GM12864 (cell line): ENCODE data around the gene OTUD7B.
A peak's percentile ranks its signal among the peaks of the same experiment; 100 is the strongest.

Experiments
- DNase-seq: peaks from one replicate; pipeline ENCODE4 v3.0.0-alpha.2; 2011; ENCODE audit warnings: low read depth
- H3K4me3 ChIP-seq: 2 replicates; pipeline ENCODE4 v1.5.1; 2011; ENCODE audit warnings: mild to moderate bottlenecking, low read depth, low read length, control low read depth
- TF ChIP-seq, protein P1 (sequence below): IDR thresholded peaks from 2 replicates; pipeline ENCODE4 v1.5.1; 2011; ENCODE audit warnings: low read depth, mild to moderate bottlenecking, moderate library complexity, low read length, control low read depth, inconsistent platforms; ENCODE audit errors: missing control alignments

OTUD7B gene

DNA sequence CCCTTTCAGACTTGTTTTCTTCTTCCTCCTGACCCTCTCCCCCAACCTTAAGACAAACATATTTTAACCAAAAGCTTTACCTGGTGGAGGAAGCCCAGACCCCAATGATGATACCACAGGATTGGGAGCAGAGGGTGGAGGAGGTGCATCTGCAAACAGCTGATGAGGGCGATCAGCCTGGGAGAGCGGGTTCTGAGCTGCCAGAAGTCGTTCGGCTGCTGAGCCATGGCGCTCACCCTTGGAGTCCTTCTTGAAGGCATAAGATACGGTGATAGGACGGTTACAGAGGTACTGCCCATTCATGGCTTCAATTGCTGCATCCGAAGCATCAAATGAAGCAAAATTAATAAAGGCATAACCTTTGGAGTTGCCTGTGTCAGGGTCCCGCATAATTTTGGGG, 84.2 kb downstream of the OTUD7B start:
- no peak for DNase-seq
- TF ChIP-seq, protein P1, sequence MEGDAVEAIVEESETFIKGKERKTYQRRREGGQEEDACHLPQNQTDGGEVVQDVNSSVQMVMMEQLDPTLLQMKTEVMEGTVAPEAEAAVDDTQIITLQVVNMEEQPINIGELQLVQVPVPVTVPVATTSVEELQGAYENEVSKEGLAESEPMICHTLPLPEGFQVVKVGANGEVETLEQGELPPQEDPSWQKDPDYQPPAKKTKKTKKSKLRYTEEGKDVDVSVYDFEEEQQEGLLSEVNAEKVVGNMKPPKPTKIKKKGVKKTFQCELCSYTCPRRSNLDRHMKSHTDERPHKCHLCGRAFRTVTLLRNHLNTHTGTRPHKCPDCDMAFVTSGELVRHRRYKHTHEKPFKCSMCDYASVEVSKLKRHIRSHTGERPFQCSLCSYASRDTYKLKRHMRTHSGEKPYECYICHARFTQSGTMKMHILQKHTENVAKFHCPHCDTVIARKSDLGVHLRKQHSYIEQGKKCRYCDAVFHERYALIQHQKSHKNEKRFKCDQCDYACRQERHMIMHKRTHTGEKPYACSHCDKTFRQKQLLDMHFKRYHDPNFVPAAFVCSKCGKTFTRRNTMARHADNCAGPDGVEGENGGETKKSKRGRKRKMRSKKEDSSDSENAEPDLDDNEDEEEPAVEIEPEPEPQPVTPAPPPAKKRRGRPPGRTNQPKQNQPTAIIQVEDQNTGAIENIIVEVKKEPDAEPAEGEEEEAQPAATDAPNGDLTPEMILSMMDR: no peak
- H3K4me3 ChIP-seq: peak overlapping the region; percentile 88

DNA sequence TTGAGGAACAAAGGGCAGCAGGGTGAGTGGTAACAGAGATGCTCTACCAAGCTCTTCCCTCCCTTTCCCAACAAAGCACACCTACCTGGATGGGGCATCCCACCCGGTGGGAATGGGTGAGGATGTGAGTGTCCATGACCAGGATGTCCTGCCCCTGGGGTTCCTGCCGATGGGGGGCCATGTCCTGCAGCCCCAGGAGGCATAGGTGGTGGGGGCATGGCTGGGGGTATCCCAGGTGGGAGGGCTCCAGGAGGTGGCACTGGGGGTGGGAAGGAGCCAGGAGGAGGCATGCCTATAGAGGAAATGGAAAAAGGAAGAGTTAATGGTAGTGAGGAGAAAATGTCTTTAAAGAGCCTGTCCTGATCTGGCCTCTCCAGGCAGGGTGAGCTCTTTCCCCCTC, 84.8 kb downstream of the OTUD7B start:
- TF ChIP-seq, protein P1: no peak
- no peak overlapping the region for H3K4me3 ChIP-seq

DNA sequence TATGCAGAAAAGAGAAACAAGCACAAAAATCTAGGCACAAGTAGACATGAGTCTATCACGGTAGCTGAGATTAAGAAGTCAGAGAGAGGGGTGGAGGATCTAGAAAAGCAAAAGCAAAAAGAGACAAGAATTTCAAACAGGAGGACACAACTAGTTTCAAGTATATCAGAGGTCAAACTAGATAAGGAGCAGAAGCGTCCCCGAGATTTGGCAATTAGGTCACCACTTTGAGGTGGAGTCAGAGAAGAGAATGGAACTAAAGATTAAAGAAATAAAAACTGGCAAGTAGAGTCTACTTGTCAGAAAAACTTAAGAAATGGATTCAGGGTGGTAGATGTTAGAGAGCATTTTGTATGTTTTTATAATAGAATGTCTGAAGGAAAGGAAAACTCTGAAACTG, 85.2 kb downstream of the OTUD7B start:
- TF ChIP-seq, protein P1: no peak
- H3K4me3 ChIP-seq: no peak overlapping the region
- DNase-seq: no peak

More for the DNA sequence above, 84.8 kb downstream of the OTUD7B start:
- DNase-seq: no peak

DNA sequence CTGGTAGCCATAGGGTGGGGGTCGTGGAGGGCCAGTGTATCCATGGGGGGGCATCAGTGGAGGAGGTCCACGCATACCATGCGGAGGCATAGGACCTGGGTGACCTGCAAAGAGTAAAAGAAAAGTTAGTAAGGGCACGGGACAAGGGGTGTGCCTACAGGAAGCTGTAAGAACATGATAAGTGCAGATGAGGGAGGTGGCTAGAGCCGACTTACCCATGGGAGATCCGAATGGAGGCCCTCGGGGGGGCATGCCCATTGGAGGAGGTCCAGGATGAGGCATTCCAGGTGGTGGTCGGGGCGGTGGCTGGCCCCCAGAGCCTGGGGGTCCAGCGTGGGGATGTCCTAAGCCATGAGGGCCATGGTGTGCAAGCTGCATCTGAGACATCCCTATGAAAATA, 86.9 kb downstream of the OTUD7B start:
- no peak overlapping the region for H3K4me3 ChIP-seq
- DNase-seq: no peak
- TF ChIP-seq, protein P1: no peak

DNA sequence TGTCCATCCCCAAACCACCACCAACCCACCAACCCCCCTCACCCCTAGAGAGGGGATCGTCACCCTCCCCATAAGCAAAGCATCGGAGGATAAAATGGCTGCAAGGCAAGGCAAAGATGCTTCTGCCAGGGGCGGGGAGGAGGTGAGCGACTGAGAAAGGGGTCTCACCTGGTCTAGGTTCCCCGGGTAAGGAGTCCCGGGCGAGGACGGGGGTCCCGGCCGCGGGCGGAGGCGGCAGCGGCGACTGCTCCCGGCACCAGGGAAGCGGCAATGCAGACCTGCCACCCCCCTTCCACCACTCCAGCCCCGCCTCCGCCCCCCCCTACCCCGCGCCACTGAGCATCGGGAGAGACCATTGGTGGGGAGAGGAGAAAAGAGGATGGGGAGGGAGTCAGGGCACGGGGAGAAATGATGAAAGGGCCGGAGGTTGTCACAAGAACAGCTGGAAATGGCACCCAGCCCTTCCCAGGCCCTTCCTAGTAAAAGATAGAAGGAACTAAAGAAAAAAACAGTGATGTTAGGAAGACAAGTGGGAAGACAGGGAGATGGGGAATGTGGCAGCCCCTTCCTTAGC, 92.9 kb downstream of the OTUD7B start, which contains the start of gene SV2A:
Gene SV2A (minus strand): TSS at position 274 of the 574 bp plus-strand sequence. CDS start 4,004 bp downstream, outside the sequence.
- TF ChIP-seq, protein P1: no peak
- no peak within 1 kb of the TSS for H3K4me3 ChIP-seq
- no peak for DNase-seq

DNA sequence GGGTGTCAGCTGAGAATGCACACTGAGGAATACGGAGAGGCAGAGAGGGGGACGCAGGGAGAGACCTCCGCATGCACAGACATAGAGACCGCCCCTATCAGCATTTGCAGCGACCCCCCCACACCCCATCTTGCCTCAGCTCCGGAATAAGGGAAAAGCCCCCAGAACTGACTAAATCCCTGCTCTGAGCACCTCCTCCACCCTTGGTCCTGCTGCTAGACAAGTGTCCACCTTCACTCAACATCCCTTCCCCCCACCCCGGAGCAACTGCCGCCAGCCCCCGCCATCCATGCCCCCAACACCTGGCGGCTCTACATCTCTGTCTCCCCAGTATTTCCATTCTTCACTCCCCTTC, 93.7 kb downstream of the OTUD7B start:
- TF ChIP-seq, protein P1: no peak
- no peak for DNase-seq
- H3K4me3 ChIP-seq: no peak overlapping the region

DNA sequence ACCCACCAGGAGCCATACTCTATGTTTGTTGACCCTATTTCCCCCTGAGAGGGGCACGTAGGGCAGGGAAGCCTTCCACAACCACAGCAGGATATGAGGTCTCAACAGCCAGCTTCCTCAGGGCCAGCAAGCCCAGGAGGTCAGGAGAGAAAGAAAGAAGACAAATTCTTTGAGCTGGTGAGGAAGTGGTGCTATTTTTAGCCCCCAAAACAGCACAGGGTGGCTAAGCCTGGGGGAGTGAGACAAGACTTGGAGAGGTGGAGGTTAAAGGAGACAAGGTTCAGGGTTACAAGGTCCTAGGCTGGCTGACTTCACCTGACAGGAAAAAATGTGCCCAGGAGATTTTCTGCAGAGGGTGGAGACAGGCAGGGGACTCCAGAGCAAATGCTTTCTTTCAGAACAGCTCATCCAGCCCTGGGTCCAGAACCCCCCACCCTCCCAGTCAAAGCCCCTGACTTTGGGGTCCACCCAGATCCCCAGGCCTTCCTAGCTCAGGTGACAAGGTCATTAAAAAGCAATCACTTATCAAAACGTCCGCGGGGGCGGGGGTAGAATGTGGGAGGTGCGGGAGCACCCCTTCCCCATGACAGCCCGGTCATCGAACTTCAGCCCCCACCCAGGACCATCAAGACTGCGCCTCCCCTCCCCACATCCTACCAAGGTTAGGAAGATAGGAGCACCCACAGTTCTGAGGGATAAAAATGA, 94.2 kb downstream of the OTUD7B start:
- TF ChIP-seq, protein P1: no peak
- no peak for DNase-seq
- H3K4me3 ChIP-seq: no peak overlapping the region
